HG03378 (cell line): ENCODE data around the gene FAM174C.

Experiments
- ATAC-seq: cut with Tn5 transposase; IDR thresholded peaks from one replicate; pipeline ENCODE4 v1.9.1; 2021; ENCODE audit warnings: mild to moderate bottlenecking, moderate library complexity; ENCODE audit not compliant: unreplicated experiment

Gene FAM174C

GRCh38 chr19:1275260-1275975, at the start of gene FAM174C:
Gene FAM174C, plus strand, starts transcription at chr19:1275530. Its CDS starts 20 bp downstream, at chr19:1275550.
- ATAC-seq = peak; percentile 56

- no peak for ATAC-seq
These were observed 49.2 kb upstream of the FAM174C start for GRCh38 chr19:1226227-1226518.

DNA sequence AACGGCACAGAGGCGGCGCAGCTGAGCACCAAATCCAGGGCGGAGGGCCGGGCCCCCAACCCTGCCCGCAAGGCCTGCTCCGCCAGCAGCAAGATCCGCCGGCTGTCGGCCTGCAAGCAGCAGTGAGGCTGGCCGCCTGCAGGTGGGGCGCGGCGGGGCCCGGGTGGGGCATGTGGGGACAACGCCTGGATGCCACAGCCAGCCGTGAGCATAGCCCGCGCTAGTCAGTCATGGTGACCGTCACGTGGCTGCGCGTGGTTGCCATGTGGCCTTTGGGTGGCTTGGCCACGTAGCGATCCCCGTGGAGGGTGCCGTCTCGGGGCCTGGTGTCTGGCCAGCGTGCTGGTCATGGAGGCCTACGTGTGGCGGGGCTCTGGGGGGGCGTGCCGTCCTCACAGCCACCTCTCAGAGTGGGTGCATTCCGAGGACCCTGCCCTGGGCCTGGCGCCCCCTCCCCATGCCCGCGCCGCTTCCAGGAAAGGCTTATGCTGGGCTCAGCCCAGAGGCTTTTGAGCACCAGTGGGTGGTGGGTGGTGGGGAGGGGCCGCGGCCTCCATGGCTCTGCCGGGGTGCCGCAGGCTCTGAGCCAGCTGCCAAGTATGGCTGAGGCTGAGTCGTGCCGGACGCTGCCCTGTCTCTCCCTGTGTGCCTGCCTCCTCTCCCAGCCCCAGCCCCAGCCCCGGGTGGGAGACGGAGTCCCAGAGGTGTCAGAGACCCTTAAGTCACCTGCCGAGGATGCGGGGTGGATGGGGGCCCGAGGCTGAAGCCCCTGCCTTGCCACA, 48.6 kb upstream of the FAM174C start:
- ATAC-seq = no peak

- no peak for ATAC-seq
These were observed 47.9 kb upstream of the FAM174C start for GRCh38 chr19:1227304-1228054.

- ATAC-seq = no peak
These were observed 47.0 kb upstream of the FAM174C start for GRCh38 chr19:1228161-1228957.

DNA sequence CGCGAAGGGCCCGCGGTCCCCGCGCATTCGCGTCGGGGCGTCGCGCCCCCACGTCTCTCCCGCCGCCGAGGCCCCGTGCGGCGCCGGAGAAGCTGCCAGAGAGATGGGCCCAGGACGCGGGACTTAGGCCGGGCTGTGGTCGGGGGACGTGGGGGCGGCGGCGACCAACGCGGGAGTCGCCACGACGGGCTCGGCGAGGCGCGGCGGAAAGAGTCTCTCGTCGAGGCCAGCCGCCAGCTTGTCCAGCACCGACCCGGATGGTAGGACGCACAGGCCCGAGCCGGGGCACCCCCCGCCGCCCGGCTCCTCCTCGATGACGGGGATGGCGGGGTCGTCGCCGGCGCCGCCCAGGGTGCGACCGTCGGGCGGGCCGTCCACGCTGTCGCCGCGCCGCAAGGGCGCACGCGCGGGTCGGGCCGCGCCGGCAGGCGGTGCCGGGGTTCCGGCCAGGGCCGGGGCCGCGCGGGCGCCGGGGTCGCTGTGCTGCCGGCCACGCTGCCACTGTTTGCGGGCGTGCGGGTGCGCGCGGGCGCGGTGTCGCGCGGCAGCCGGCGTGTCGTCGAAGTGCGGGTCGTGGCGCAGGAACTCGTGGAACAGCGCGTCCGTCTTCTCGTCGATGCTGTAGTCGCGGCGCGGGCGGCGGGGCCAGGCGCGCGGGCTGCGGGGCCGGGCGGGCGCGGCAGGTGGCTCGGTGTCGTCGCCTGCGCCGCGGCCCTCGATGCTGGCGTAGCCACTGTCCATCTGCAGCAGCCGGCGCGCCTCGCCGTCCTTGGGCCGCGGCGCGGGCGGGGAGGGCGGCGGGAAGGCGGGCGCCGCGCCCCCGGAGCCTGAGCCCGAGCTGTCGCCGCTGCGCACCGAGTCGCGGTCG, 46.0 kb upstream of the FAM174C start:
- no peak for ATAC-seq

- no peak for ATAC-seq
These were observed 45.2 kb upstream of the FAM174C start for GRCh38 chr19:1229924-1230782.

- no peak for ATAC-seq
These were observed 44.4 kb upstream of the FAM174C start for GRCh38 chr19:1230783-1231489.

DNA sequence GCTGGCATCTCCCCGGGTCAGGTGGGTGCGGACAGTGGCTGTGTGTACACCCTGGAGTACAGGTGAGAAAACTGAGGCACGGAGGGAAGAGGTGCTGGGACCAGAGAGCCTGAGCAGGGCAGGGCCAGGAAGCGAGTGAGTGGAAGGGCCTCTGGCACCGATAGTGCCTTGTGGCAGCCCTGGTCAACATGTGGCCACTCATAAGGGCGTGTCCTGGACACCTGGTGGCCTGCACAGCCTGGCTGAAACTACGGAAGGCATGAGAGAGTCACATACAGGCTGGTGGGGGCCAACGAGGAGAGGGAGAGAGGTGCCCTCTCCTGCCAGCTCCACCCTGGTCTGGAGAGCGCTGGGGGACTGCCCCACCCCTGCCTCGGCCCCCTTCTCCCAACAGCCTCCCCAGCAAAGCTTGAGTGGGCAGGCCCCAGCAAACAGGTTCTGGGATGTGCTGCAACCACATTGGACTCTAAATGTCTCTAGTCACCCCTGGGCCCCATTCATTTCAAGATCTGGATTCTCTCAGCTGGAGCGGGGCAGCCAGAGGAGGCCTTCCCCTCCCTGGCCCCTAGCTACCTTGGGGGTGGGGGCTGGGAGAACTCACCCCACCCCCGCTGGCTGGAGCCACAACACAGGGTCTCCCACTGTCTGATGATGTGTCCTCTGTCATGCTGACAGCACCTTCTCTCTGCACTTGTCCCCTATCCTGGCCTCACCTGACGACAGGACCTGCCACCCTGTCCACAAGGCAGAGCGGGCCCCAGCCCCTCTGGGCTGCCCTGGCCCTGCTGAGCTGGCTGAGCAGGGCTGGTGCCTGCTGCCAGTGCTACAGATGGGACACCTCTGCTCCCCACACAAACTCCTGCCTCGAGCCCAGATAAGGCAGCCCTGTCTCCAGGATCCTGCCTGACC, 43.3 kb upstream of the FAM174C start:
- ATAC-seq = no peak

GRCh38 chr19:1232652-1233072, 42.7 kb upstream of the FAM174C start:
- no peak for ATAC-seq

GRCh38 chr19:1233115-1233667, 42.1 kb upstream of the FAM174C start:
- no peak for ATAC-seq

GRCh38 chr19:1234051-1234954, 41.0 kb upstream of the FAM174C start:
- no peak for ATAC-seq

DNA sequence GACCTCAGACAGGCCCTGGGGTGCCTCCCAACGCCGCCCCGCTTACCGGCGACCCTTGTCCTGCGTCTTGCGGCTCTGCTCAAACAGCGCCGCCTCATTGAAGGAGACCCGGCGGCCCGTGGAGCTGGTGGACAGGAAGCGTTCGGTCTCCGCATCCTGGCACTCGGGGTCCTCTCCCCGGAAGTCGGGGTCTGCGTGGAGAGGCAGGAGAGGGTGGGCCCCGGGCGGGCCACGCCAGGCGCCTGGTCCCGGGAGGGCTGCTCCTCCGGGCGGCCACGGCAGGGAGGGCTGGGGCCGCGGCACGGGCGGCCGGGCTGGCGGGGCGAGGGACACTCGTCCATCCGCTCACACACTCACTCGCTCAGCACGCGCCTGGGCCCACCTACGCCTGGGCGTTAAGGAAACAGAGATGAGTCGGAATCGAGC, 40.4 kb upstream of the FAM174C start:
- no peak for ATAC-seq

DNA sequence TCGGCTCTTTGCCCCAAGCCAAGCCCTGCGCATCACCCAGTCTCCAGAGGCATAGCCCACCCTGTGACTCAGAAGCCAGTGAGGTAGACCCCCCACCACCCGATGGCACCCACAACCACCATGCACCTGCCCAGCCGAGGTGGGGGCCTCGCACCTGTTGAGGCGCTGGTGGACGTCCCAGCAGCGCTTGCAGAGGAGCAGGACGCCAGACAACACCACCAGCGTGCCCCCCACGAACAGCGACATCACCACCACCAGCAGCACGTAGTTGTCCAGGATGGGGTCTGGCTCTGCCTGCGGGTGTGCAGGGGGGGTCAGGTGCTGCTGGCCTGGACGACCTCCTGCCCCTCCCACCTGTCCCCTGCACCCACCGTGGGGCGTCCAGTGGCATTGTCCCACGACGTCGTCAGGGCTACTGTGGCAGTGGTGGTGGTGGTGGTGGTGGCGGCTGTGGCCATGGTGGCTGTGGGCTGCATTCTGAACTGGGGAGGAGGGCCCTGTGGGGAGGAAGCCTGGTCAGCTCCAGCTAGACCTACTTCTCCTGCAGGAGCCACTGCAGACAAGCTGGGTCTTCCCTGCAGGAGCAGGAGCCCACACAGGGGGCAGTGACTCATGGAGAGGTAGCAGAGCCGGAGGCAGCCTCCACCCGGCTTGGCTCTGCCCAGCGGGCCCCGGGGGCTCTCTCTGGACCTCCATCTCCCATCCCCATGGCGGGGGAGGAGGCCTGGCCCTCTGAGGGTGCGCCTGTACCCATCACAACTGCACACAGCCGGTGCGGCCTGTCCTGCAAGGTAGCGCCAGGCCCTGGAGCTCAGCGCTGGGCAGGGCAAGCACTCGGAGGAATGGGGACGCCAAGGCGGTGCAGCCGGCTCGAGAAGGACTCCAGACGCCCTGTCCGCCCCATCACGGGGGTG, 39.4 kb upstream of the FAM174C start:
- ATAC-seq = no peak

DNA sequence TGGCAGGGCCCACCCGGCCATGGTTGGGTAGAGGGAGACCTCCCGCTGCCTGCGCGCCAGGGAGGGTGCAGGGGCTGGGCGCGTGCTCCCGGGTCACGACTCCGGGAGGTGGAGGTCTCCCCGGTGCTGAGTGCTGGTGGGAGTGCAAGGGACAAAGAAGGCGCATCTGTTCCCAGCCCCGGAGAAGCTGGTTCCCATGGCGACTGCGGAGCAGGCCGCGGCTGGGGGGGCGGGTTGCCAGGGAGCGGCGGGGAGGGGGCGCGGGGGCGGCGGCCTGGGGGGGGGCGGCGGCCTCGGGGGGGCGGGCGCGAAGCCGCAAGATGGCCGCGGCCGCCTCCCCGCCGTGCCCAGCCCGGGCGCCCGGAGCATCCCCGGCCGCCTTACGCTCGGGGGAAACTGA, 38.8 kb upstream of the FAM174C start:
- no peak for ATAC-seq
